Germinal center (tissue), 1 donor: ENCODE data around the gene SSBP3.
"Not testable (repeated sequence)": the region's sequence is repeated elsewhere in the genome, so short reads cannot be mapped to it uniquely, and the experiment has no call there.

Source experiments
- DNase-seq: peaks from one replicate; pipeline ENCODE4 v3.0.0; 2012; ENCODE audit warnings: mixed read lengths, low spot score

Gene SSBP3

GRCh38 chr1:54392401-54392800 lies 13.8 kb downstream of the SSBP3 start:
- DNase-seq, result no peak

- DNase-seq, result no peak
Measured at GRCh38 chr1:54391450-54392209, 14.6 kb downstream of the SSBP3 start.

- DNase-seq, result no peak
Measured at GRCh38 chr1:54390655-54391054, 15.5 kb downstream of the SSBP3 start.

GRCh38 chr1:54389608-54390007 lies 16.6 kb downstream of the SSBP3 start:
- not testable (repeated sequence) for DNase-seq

- no peak for DNase-seq
Measured at GRCh38 chr1:54387419-54387818, 18.8 kb downstream of the SSBP3 start.

- DNase-seq, result no peak
Measured at GRCh38 chr1:54385727-54386022, 20.5 kb downstream of the SSBP3 start.

- no peak for DNase-seq
Measured at GRCh38 chr1:54384918-54385726, 21.1 kb downstream of the SSBP3 start.

- no peak for DNase-seq
Measured at GRCh38 chr1:54384471-54384870, 21.7 kb downstream of the SSBP3 start.

GRCh38 chr1:54381524-54381923 lies 24.7 kb downstream of the SSBP3 start:
- DNase-seq, result no peak

GRCh38 chr1:54380290-54380882 lies 25.8 kb downstream of the SSBP3 start:
- DNase-seq, result no peak

GRCh38 chr1:54379555-54380289 lies 26.5 kb downstream of the SSBP3 start:
- DNase-seq, result no peak

- no peak for DNase-seq
Measured at GRCh38 chr1:54378874-54379554, 27.2 kb downstream of the SSBP3 start.

GRCh38 chr1:54378157-54378873 lies 27.9 kb downstream of the SSBP3 start:
- DNase-seq, result no peak

- no peak for DNase-seq
Measured at GRCh38 chr1:54377040-54377691, 29.0 kb downstream of the SSBP3 start.

- peak; percentile 86 for DNase-seq
Measured at GRCh38 chr1:54376430-54377039, 29.7 kb downstream of the SSBP3 start.

- no peak for DNase-seq
Measured at GRCh38 chr1:54375712-54376429, 30.3 kb downstream of the SSBP3 start.

GRCh38 chr1:54375298-54375697 lies 30.9 kb downstream of the SSBP3 start:
- no peak for DNase-seq

GRCh38 chr1:54374766-54375165 lies 31.4 kb downstream of the SSBP3 start:
- DNase-seq, result no peak

- peak; percentile 72 for DNase-seq
Measured at GRCh38 chr1:54372978-54373377, 33.2 kb downstream of the SSBP3 start.

GRCh38 chr1:54371942-54372275 lies 34.3 kb downstream of the SSBP3 start:
- DNase-seq, result no peak
